ENCODE data around the gene CD63. TPM values are rescaled to one million over a fixed set of nuclear protein-coding genes. Genes with fewer than 3 reads are reported as not detected.

Gene CD63
- total and polyA plus RNA-seq, 8 donors: 71.2 to 1,329 (median 464) TPM

GRCh38 chr12:55720894-55721444 is 7.8 kb downstream of the CD63 start:
- Histone ChIP-seq H3K9me3 (no peaks in the 10 kb centered on the region), H3K4me3 (peak overlapping the region in 1 of 4 donors; percentile 20), H3K4me1 (peaks cover 83 to 94% (median 92%) of the 10 kb centered on the region in 4 donors), H3K27me3 (no peaks in the 10 kb centered on the region), H3K27ac (peak overlapping the region; percentile 69 to 100 (median 97)), H3K36me3 (peaks cover 19 to 47% (median 28%) of the 10 kb centered on the region in 4 donors)
- TF ChIP-seq CTCF (IDR thresholded peaks at IDR 0.05): peak in 4 of 7 experiments; percentile 45 to 74 (median 56)
- TF ChIP-seq EP300 (IDR thresholded peaks at IDR 0.05): no peak
- peak in 2 of 3 donors; percentile 41 to 88 for TF ChIP-seq POLR2AphosphoS5 (IDR thresholded peaks at IDR 0.05)
- intact Hi-C loops (cut with DNase I; ENCODE audit: low total_unique reads): no loop called here
- DNase-seq: peak; percentile 84 to 85
- WGBS, 5 donors: 6 to 29% (median 16%) methylated on average over 4 to 9 of the region's 9 CpGs

- Histone ChIP-seq H3K9me3 (no peaks in the 10 kb centered on the region), H3K4me3 (peak within 1 kb of the TSS in 2 of 4 donors; percentile 20 to 21), H3K36me3 (peaks cover 10 to 38% (median 20%) of the 10 kb centered on the region in 4 donors), H3K27ac (peak within 1 kb of the TSS; percentile 69 to 100 (median 97)), H3K4me1 (peaks cover 82 to 93% (median 91%) of the 10 kb centered on the region in 4 donors), H3K27me3 (no peaks in the 10 kb centered on the region)
- TF ChIP-seq CTCF (IDR thresholded peaks at IDR 0.05): no peak
- peak in 2 of 3 donors; percentile 66 to 90 for TF ChIP-seq POLR2AphosphoS5 (IDR thresholded peaks at IDR 0.05)
- peak; percentile 60 for TF ChIP-seq EP300 (IDR thresholded peaks at IDR 0.05)
- TF ChIP-seq POLR2A (IDR thresholded peaks at IDR 0.05): peak in 1 of 4 donors; percentile 33
- intact Hi-C loops (cut with DNase I; ENCODE audit: low total_unique reads): no loop called here
- DNase-seq: peak; percentile 87 to 94
- WGBS, 5 donors: 15 to 33% (median 23%) methylated on average over 6 of the region's 6 CpGs
These were observed 8.7 kb downstream of the CD63 start, which contains the start of gene RDH5 for GRCh38 chr12:55720071-55720564. Gene RDH5, plus strand, starts transcription at chr12:55720393. Its CDS starts 792 bp downstream, at chr12:55721185.

- no peak for TF ChIP-seq CTCF (IDR thresholded peaks at IDR 0.05)
- TF ChIP-seq EP300 (IDR thresholded peaks at IDR 0.05): no peak
- TF ChIP-seq POLR2AphosphoS5 (IDR thresholded peaks at IDR 0.05): no peak
- no peak for TF ChIP-seq POLR2A (IDR thresholded peaks at IDR 0.05)
- intact Hi-C loops (cut with DNase I; ENCODE audit: low total_unique reads): no loop called here
- WGBS, 5 donors: 69 to 76% (median 71%) methylated on average over 6 to 7 of the region's 7 CpGs
- Histone ChIP-seq H3K27ac (peak overlapping the region; percentile 69 to 100 (median 97)), H3K4me1 (peaks cover 82 to 91% (median 87%) of the 10 kb centered on the region in 4 donors), H3K4me3 (no peak overlapping the region), H3K36me3 (peaks cover 4 to 31% (median 12%) of the 10 kb centered on the region in 4 donors), H3K27me3 (no peaks in the 10 kb centered on the region), H3K9me3 (no peaks in the 10 kb centered on the region)
- DNase-seq: no peak
These were observed 9.4 kb downstream of the CD63 start for GRCh38 chr12:55719371-55719770.

- peaks cover 75 to 85% (median 82%) of the 10 kb centered on the region in 4 donors for H3K4me1 ChIP-seq
- no peak for TF ChIP-seq POLR2A (IDR thresholded peaks at IDR 0.05)
- no peak for TF ChIP-seq POLR2AphosphoS5 (IDR thresholded peaks at IDR 0.05)
- no peak for TF ChIP-seq CTCF (IDR thresholded peaks at IDR 0.05)
- no peak for TF ChIP-seq EP300 (IDR thresholded peaks at IDR 0.05)
- intact Hi-C loops (cut with DNase I; ENCODE audit: low total_unique reads): no loop called here
- peaks cover 0 to 24% (median 6%) of the 10 kb centered on the region in 4 donors for H3K36me3 ChIP-seq
- no peaks in the 10 kb centered on the region for H3K9me3 ChIP-seq
- no peak overlapping the region for H3K4me3 ChIP-seq
- WGBS, 5 donors: 57 to 81% (median 67%) methylated on average over 4 of the region's 4 CpGs
- peak in 1 of 2 donors; percentile 69 for DNase-seq
- peak overlapping the region; percentile 44 to 100 (median 97) for H3K27ac ChIP-seq
- no peaks in the 10 kb centered on the region for H3K27me3 ChIP-seq
These were observed 10.1 kb downstream of the CD63 start for GRCh38 chr12:55718624-55719275.

All from stomach (tissue), 9 donors.